ENCODE data around the gene FGD4.

FGD4 gene

DNA sequence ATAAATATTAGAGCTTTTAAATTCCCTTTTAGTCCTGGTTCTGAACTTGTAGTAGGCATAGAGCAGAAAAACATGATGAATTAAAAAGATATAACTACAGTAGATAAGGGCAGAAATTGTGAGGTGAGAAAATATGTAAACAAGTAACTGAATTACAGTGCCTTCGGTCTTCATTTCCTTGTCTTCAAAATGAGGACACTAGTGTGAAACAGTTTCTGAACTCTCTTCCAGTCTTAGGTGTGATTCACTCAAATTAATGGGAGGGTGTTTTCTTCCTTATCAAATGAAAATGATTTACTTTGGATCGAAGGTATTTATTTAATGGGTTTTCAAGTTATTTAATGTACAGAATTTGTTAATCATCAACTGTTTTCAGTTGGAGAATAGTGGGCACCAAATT, 1.5 kb downstream of the FGD4 start:
- Histone ChIP-seq H3K27ac (peak overlapping the region; percentile 86), H3K4me3 (ENCODE audit: low read depth, low read length) (peak overlapping the region; percentile 72), H3K4me1 (peaks cover 4% of the 10 kb centered on the region), H3K4me2 (ENCODE audit: low read length) (peak overlapping the region; percentile 75), H3K9me3 (ENCODE audit: control insufficient read depth, low read length) (no peaks in the 10 kb centered on the region), H3K79me2 (peaks cover 21% of the 10 kb centered on the region), H2AFZ (peak overlapping the region; percentile 87), H3K27me3 (ENCODE audit: control insufficient read depth, insufficient read depth, low read length) (no peaks in the 10 kb centered on the region), H3K36me3 (ENCODE audit: control insufficient read depth, insufficient read depth, low read length) (no peaks in the 10 kb centered on the region), H3K9ac (no peak overlapping the region)
- TF ChIP-seq, protein P1, sequence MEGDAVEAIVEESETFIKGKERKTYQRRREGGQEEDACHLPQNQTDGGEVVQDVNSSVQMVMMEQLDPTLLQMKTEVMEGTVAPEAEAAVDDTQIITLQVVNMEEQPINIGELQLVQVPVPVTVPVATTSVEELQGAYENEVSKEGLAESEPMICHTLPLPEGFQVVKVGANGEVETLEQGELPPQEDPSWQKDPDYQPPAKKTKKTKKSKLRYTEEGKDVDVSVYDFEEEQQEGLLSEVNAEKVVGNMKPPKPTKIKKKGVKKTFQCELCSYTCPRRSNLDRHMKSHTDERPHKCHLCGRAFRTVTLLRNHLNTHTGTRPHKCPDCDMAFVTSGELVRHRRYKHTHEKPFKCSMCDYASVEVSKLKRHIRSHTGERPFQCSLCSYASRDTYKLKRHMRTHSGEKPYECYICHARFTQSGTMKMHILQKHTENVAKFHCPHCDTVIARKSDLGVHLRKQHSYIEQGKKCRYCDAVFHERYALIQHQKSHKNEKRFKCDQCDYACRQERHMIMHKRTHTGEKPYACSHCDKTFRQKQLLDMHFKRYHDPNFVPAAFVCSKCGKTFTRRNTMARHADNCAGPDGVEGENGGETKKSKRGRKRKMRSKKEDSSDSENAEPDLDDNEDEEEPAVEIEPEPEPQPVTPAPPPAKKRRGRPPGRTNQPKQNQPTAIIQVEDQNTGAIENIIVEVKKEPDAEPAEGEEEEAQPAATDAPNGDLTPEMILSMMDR (IDR thresholded peaks at IDR 0.05), result no peak

DNA sequence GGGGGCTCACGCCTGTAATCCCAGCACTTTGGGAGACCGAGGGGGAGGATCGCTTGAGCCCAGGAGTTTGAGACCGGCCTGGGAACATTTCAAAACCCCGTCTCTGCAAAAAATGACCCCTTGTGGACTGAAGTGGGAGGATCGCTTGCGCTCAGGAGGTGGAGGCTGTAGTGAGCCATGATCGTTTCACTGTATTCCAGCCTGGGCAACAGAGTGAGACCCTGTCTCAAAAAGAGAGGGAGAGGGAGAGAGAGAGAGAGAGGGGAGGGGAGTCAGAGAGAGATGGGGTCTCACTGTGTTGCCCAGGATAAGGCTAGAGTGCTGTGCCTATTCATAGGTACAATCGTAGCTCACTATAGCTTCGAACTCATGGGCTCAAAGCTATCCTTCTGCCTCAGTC, 2.8 kb downstream of the FGD4 start:
- no peaks in the 10 kb centered on the region for H3K9me3 ChIP-seq (ENCODE audit: control insufficient read depth, low read length)
- TF ChIP-seq, protein P1 (IDR thresholded peaks at IDR 0.05), result no peak
- H3K27me3 ChIP-seq (ENCODE audit: control insufficient read depth, insufficient read depth, low read length), result no peaks in the 10 kb centered on the region
- H3K4me1 ChIP-seq, result peaks cover 4% of the 10 kb centered on the region
- peaks cover 27% of the 10 kb centered on the region for H3K79me2 ChIP-seq
- no peak overlapping the region for H2AFZ ChIP-seq
- no peak overlapping the region for H3K4me3 ChIP-seq (ENCODE audit: low read depth, low read length)
- H3K36me3 ChIP-seq (ENCODE audit: control insufficient read depth, insufficient read depth, low read length), result no peaks in the 10 kb centered on the region
- no peak overlapping the region for H3K9ac ChIP-seq
- H3K27ac ChIP-seq, result no peak overlapping the region
- no peak overlapping the region for H3K4me2 ChIP-seq (ENCODE audit: low read length)

DNA sequence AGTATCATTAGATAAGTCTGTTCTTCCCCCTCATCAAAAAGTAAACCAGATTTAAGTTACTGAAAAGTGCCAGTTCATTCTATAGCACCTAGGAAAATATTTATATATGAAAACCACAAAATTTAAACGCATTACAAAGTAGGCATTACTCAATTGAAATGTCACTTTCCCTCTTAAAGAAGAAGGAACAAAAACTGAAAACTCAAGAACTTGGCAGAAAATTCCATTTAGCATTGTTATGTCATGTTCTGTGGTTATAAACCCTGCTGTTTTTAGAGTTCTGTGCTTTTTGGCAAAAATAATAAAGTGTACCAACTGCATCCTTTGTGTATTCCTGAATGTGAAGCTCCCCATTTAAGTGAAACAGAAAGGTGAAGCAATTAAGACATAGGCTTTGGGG, 3.6 kb downstream of the FGD4 start:
- no peak overlapping the region for H3K27ac ChIP-seq

DNA sequence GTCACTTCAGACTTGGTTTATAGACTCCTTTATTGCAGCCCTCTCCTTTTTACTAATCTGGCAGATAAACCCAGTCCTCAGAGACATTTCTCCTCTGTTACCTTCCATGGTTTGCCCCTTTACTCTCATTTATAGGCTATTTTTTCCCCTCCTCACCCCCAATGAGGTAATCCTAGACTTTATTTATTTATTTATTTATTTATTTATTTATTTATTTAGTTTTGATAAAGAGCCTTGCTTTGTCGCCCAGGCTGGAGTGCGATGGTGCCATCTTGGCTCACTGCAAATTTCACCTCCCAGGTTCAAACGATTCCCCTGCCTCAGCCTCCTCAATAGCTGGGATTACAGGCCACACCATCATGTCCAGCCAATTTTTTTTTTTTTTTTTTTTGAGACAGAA, 8.4 kb downstream of the FGD4 start:
- TF ChIP-seq, protein P1 (IDR thresholded peaks at IDR 0.05), result no peak
- Histone ChIP-seq H3K9me3 (ENCODE audit: control insufficient read depth, low read length) (no peaks in the 10 kb centered on the region), H3K4me2 (ENCODE audit: low read length) (no peak overlapping the region), H3K4me3 (ENCODE audit: low read depth, low read length) (no peak overlapping the region), H3K36me3 (ENCODE audit: control insufficient read depth, insufficient read depth, low read length) (no peaks in the 10 kb centered on the region), H3K27ac (no peak overlapping the region), H3K79me2 (peaks cover 22% of the 10 kb centered on the region), H3K27me3 (ENCODE audit: control insufficient read depth, insufficient read depth, low read length) (no peaks in the 10 kb centered on the region), H2AFZ (no peak overlapping the region), H3K9ac (no peak overlapping the region), H3K4me1 (peaks cover 4% of the 10 kb centered on the region)

More for the DNA sequence above, 3.6 kb downstream of the FGD4 start:
- Histone ChIP-seq H3K4me3 (ENCODE audit: low read depth, low read length) (no peak overlapping the region), H3K9ac (no peak overlapping the region), H3K79me2 (peaks cover 27% of the 10 kb centered on the region), H3K36me3 (ENCODE audit: control insufficient read depth, insufficient read depth, low read length) (no peaks in the 10 kb centered on the region), H3K4me1 (peaks cover 4% of the 10 kb centered on the region), H2AFZ (no peak overlapping the region), H3K9me3 (ENCODE audit: control insufficient read depth, low read length) (no peaks in the 10 kb centered on the region), H3K27me3 (ENCODE audit: control insufficient read depth, insufficient read depth, low read length) (no peaks in the 10 kb centered on the region), H3K4me2 (ENCODE audit: low read length) (no peak overlapping the region)
- TF ChIP-seq, protein P1 (IDR thresholded peaks at IDR 0.05), result no peak

DNA sequence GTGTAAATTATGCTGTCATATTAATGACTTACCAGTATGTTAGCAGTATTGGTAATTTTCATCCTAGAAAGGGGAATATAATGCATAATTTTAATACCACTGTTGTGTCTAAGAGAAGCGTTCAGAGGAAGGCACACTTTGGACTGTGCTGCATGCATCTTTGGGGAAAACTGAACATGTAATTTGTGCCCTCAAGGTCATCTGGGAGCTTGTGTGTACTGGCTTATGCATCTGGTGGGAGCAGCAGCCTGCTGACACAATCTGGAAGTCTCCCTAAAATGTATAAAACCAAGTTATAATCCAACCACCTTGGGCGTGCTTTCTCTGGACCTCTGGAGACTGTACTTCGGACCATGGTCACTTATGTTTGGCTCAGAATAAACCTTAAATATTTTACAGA, 14.1 kb downstream of the FGD4 start:
- Histone ChIP-seq H3K9me3 (ENCODE audit: control insufficient read depth, low read length) (no peaks in the 10 kb centered on the region), H3K4me3 (ENCODE audit: low read depth, low read length) (no peak overlapping the region), H3K36me3 (ENCODE audit: control insufficient read depth, insufficient read depth, low read length) (no peaks in the 10 kb centered on the region), H3K9ac (no peak overlapping the region), H3K79me2 (peaks cover 8% of the 10 kb centered on the region), H3K4me1 (peaks cover 6% of the 10 kb centered on the region), H2AFZ (no peak overlapping the region), H3K27ac (no peak overlapping the region), H3K4me2 (ENCODE audit: low read length) (no peak overlapping the region), H3K27me3 (ENCODE audit: control insufficient read depth, insufficient read depth, low read length) (no peaks in the 10 kb centered on the region)
- TF ChIP-seq, protein P1 (IDR thresholded peaks at IDR 0.05), result no peak

Data from parathyroid adenoma (tissue), 2 donors.